ENCODE measurements around the gene COL8A1.

COL8A1 gene

DNA sequence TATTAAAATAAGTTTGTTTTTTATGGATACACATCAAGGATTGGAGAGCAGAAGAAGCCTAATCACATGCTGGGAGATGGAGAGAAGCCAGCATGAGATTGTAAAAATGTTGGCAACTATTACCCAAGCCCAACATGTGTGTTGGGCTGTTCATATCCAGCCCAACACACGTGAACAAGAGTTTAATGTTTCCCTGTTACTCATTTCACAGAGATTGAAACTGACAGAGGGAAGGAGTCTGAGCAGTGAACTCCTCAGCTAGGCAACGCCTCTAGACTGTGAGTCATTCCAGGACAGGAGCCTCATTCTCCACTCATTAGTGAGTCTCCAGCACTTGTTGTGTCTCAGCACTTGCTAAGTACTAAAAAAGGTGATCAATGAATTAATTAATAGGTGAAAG lies 136.1 kb downstream of the COL8A1 start:
- Histone ChIP-seq H2BK12ac (ENCODE audit: low read length) (no peak overlapping the region), H3K27ac (replicated peaks; ENCODE audit: low read length) (no peak overlapping the region), H3K9me3 (replicated peaks in 1 of 2; ENCODE audit: control insufficient read depth in 2 of 2, insufficient read depth in 1 of 2, low read depth in 1 of 2, low read length in 2 of 2) (no peaks in the 10 kb centered on the region), H3K18ac (ENCODE audit: low read length) (no peak overlapping the region), H3K4me3 (ENCODE audit: low read length in 2 of 2) (no peak overlapping the region), H3K4ac (ENCODE audit: low read length) (no peak overlapping the region), H2AFZ (ENCODE audit: low read length) (no peak overlapping the region), H3K9ac (ENCODE audit: low read depth, low read length, poor library complexity) (no peak overlapping the region), H3K27me3 (ENCODE audit: control insufficient read depth in 3 of 3, insufficient read depth in 3 of 3, low read depth in 1 of 3, low read length in 3 of 3) (no peaks in the 10 kb centered on the region), H2AK5ac (ENCODE audit: low read depth, low read length) (no peak overlapping the region), H2BK5ac (ENCODE audit: low read length) (no peak overlapping the region), H3K14ac (ENCODE audit: low read length) (no peak overlapping the region), H3K36me3 (replicated peaks in 1 of 2; ENCODE audit: control insufficient read depth in 2 of 2, insufficient read depth in 2 of 2, low read length in 2 of 2) (no peaks in the 10 kb centered on the region), H4K8ac (ENCODE audit: low read depth, low read length) (no peak overlapping the region), H2BK120ac (ENCODE audit: low read depth, low read length) (no peak overlapping the region), H2BK15ac (ENCODE audit: low read length) (no peak overlapping the region), H3K4me2 (ENCODE audit: insufficient read depth, low read length, poor library complexity, severe bottlenecking) (no peak overlapping the region), H3K23ac (ENCODE audit: low read depth, low read length, poor library complexity) (no peak overlapping the region), H3K79me1 (ENCODE audit: low read depth, low read length) (no peaks in the 10 kb centered on the region), H4K91ac (ENCODE audit: low read depth, low read length, poor library complexity) (no peak overlapping the region), H3K4me1 (ENCODE audit: control insufficient read depth in 2 of 2, insufficient read depth in 1 of 2, low read depth in 1 of 2, low read length in 2 of 2) (peaks cover 0 to 2% of the 10 kb centered on the region in 2 donors)
- WGBS, 2 donors (ENCODE audit: extremely low coverage in 2 of 2, insufficient read length in 2 of 2, insufficient replicate concordance in 1 of 2): no CpG with 5 or more reads among the region's 2 CpGs
- no peak for DNase-seq (ENCODE audit: low spot score)

DNA sequence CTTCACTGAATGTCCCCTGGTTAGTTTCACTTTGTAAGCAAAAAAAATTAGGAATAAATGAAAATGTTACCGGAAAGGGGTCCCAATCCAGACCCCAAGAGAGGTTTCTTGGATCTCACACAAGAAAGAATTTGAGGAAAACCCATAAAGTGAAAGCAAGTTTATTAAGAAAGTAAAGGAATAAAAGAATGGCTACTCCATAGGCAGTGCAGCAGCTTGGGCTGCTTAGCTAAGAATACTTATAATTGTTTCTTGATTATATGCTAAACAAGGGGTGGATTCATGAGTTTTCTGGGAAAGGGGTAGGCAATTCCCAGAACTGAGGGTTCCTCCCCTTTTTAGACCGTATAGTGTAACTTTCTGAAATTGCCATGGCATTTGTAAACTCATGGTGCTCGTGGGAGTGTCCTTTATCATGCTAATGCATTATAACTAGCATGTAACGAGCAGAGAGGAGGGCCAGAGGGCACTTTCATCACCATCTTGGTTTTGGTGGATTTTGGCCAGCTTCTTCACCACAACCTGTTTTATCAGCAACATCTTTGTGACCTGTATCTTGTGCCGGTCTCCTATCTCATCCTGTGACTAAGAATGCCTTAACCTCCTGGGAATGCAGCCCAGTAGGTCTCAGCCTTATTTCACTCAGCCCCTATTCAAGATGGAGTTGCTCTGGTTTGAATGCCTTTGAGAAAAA lies 138.3 kb downstream of the COL8A1 start:
- no CpG with 5 or more reads among the region's 5 CpGs for WGBS, 2 donors (ENCODE audit: extremely low coverage in 2 of 2, insufficient read length in 2 of 2, insufficient replicate concordance in 1 of 2)
- Histone ChIP-seq H3K79me1 (ENCODE audit: low read depth, low read length) (no peaks in the 10 kb centered on the region), H3K36me3 (replicated peaks in 1 of 2; ENCODE audit: control insufficient read depth in 2 of 2, insufficient read depth in 2 of 2, low read length in 2 of 2) (no peaks in the 10 kb centered on the region), H3K4me1 (ENCODE audit: control insufficient read depth in 2 of 2, insufficient read depth in 1 of 2, low read depth in 1 of 2, low read length in 2 of 2) (peaks cover 0 to 2% of the 10 kb centered on the region in 2 donors), H2BK15ac (ENCODE audit: low read length) (no peak overlapping the region), H3K4me3 (ENCODE audit: low read length in 2 of 2) (no peak overlapping the region), H2BK5ac (ENCODE audit: low read length) (no peak overlapping the region), H3K27ac (replicated peaks; ENCODE audit: low read length) (no peak overlapping the region), H3K23ac (ENCODE audit: low read depth, low read length, poor library complexity) (no peak overlapping the region), H3K14ac (ENCODE audit: low read length) (no peak overlapping the region), H3K4ac (ENCODE audit: low read length) (no peak overlapping the region), H3K18ac (ENCODE audit: low read length) (no peak overlapping the region), H3K27me3 (ENCODE audit: control insufficient read depth in 3 of 3, insufficient read depth in 3 of 3, low read depth in 1 of 3, low read length in 3 of 3) (no peaks in the 10 kb centered on the region), H3K4me2 (ENCODE audit: insufficient read depth, low read length, poor library complexity, severe bottlenecking) (no peak overlapping the region), H4K91ac (ENCODE audit: low read depth, low read length, poor library complexity) (no peak overlapping the region), H2AK5ac (ENCODE audit: low read depth, low read length) (no peak overlapping the region), H2AFZ (ENCODE audit: low read length) (peak overlapping the region; percentile 2), H4K8ac (ENCODE audit: low read depth, low read length) (no peak overlapping the region), H3K9me3 (replicated peaks in 1 of 2; ENCODE audit: control insufficient read depth in 2 of 2, insufficient read depth in 1 of 2, low read depth in 1 of 2, low read length in 2 of 2) (no peaks in the 10 kb centered on the region), H2BK120ac (ENCODE audit: low read depth, low read length) (no peak overlapping the region), H3K9ac (ENCODE audit: low read depth, low read length, poor library complexity) (no peak overlapping the region), H2BK12ac (ENCODE audit: low read length) (no peak overlapping the region)
- no peak for DNase-seq (ENCODE audit: low spot score)

DNA sequence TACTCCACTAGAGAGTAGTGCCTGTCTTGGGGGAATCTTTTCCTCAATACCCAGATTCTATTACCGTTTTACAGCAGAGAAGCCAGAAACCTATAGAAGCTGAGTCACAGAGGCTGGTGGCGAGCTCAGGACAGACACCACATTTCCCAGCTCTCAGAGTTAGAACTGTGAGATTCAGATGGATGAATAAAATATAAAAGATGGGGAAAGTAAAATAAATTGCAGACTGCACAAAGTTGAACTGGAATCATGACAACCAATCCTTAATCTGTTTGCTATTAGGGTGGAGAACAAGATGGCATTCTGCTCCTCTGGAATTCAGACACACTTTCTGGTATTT lies 138.8 kb downstream of the COL8A1 start:
- Histone ChIP-seq H2BK12ac (ENCODE audit: low read length) (no peak overlapping the region), H3K4ac (ENCODE audit: low read length) (no peak overlapping the region), H2BK5ac (ENCODE audit: low read length) (no peak overlapping the region), H4K8ac (ENCODE audit: low read depth, low read length) (no peak overlapping the region), H3K27me3 (ENCODE audit: control insufficient read depth in 3 of 3, insufficient read depth in 3 of 3, low read depth in 1 of 3, low read length in 3 of 3) (no peaks in the 10 kb centered on the region), H3K4me2 (ENCODE audit: insufficient read depth, low read length, poor library complexity, severe bottlenecking) (no peak overlapping the region), H2AFZ (ENCODE audit: low read length) (peak overlapping the region; percentile 2), H2BK15ac (ENCODE audit: low read length) (no peak overlapping the region), H3K9ac (ENCODE audit: low read depth, low read length, poor library complexity) (no peak overlapping the region), H3K9me3 (replicated peaks in 1 of 2; ENCODE audit: control insufficient read depth in 2 of 2, insufficient read depth in 1 of 2, low read depth in 1 of 2, low read length in 2 of 2) (no peaks in the 10 kb centered on the region), H4K91ac (ENCODE audit: low read depth, low read length, poor library complexity) (no peak overlapping the region), H3K4me1 (ENCODE audit: control insufficient read depth in 2 of 2, insufficient read depth in 1 of 2, low read depth in 1 of 2, low read length in 2 of 2) (peaks cover 0 to 2% of the 10 kb centered on the region in 2 donors), H2AK5ac (ENCODE audit: low read depth, low read length) (no peak overlapping the region), H3K27ac (replicated peaks; ENCODE audit: low read length) (no peak overlapping the region), H3K23ac (ENCODE audit: low read depth, low read length, poor library complexity) (no peak overlapping the region), H2BK120ac (ENCODE audit: low read depth, low read length) (no peak overlapping the region), H3K14ac (ENCODE audit: low read length) (no peak overlapping the region), H3K36me3 (replicated peaks in 1 of 2; ENCODE audit: control insufficient read depth in 2 of 2, insufficient read depth in 2 of 2, low read length in 2 of 2) (no peaks in the 10 kb centered on the region), H3K79me1 (ENCODE audit: low read depth, low read length) (no peaks in the 10 kb centered on the region), H3K18ac (ENCODE audit: low read length) (no peak overlapping the region), H3K4me3 (ENCODE audit: low read length in 2 of 2) (no peak overlapping the region)
- no peak for DNase-seq (ENCODE audit: low spot score)
- WGBS, 2 donors (ENCODE audit: extremely low coverage in 2 of 2, insufficient read length in 2 of 2, insufficient replicate concordance in 1 of 2): no CpG with 5 or more reads among the region's 2 CpGs

DNA sequence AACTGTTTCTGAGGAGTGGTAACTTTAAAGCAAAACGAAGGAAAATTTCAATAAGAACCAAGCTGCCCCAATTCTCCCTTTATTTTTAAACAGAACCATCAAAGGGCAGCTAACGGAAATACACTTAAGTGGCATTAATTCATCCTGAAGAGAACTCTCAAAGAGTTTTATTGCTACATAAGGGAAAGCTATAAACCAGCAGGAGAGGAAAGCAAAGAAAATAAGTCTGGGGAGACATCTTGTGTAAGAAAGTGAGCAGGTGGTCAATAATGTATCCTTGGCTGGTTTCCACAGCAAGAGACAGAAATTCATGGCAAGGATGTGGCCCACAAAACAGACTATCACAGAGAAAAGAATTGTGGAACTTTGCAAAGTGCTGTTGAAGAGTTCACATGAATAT lies 139.3 kb downstream of the COL8A1 start:
- no peak overlapping the region for H4K8ac ChIP-seq (ENCODE audit: low read depth, low read length)
- H2BK15ac ChIP-seq (ENCODE audit: low read length): no peak overlapping the region
- peaks cover 0 to 2% of the 10 kb centered on the region in 2 donors for H3K4me1 ChIP-seq (ENCODE audit: control insufficient read depth in 2 of 2, insufficient read depth in 1 of 2, low read depth in 1 of 2, low read length in 2 of 2)
- H3K9ac ChIP-seq (ENCODE audit: low read depth, low read length, poor library complexity): no peak overlapping the region
- H2BK120ac ChIP-seq (ENCODE audit: low read depth, low read length): no peak overlapping the region
- H3K18ac ChIP-seq (ENCODE audit: low read length): no peak overlapping the region
- H3K23ac ChIP-seq (ENCODE audit: low read depth, low read length, poor library complexity): no peak overlapping the region
- H3K4me2 ChIP-seq (ENCODE audit: insufficient read depth, low read length, poor library complexity, severe bottlenecking): no peak overlapping the region
- H3K27ac ChIP-seq (replicated peaks; ENCODE audit: low read length): no peak overlapping the region
- H3K14ac ChIP-seq (ENCODE audit: low read length): no peak overlapping the region
- H2BK5ac ChIP-seq (ENCODE audit: low read length): no peak overlapping the region
- H2AK5ac ChIP-seq (ENCODE audit: low read depth, low read length): no peak overlapping the region
- H3K79me1 ChIP-seq (ENCODE audit: low read depth, low read length): no peaks in the 10 kb centered on the region
- H2BK12ac ChIP-seq (ENCODE audit: low read length): no peak overlapping the region
- no peaks in the 10 kb centered on the region for H3K36me3 ChIP-seq (replicated peaks in 1 of 2; ENCODE audit: control insufficient read depth in 2 of 2, insufficient read depth in 2 of 2, low read length in 2 of 2)
- no peak overlapping the region for H3K4me3 ChIP-seq (ENCODE audit: low read length in 2 of 2)
- no peak for DNase-seq (ENCODE audit: low spot score)
- H4K91ac ChIP-seq (ENCODE audit: low read depth, low read length, poor library complexity): no peak overlapping the region
- no peak overlapping the region for H3K4ac ChIP-seq (ENCODE audit: low read length)
- no peaks in the 10 kb centered on the region for H3K27me3 ChIP-seq (ENCODE audit: control insufficient read depth in 3 of 3, insufficient read depth in 3 of 3, low read depth in 1 of 3, low read length in 3 of 3)
- no peaks in the 10 kb centered on the region for H3K9me3 ChIP-seq (replicated peaks in 1 of 2; ENCODE audit: control insufficient read depth in 2 of 2, insufficient read depth in 1 of 2, low read depth in 1 of 2, low read length in 2 of 2)
- H2AFZ ChIP-seq (ENCODE audit: low read length): peak overlapping the region; percentile 2
- no CpG with 5 or more reads among the region's 2 CpGs for WGBS, 2 donors (ENCODE audit: extremely low coverage in 2 of 2, insufficient read length in 2 of 2, insufficient replicate concordance in 1 of 2)
